Stimulated activated naive B cell treated with anti-CD40 and anti-IgM and Interleukin-4, amounts not matched to agents 10 μg/mL and 1 μg/mL and 100 μg/mL, for 72 hours (primary cell): Measurements from ENCODE around the gene SFSWAP.
"Not testable (repeated sequence)": the region's sequence is repeated elsewhere in the genome, so short reads cannot be mapped to it uniquely, and the experiment has no call there.

ENCODE experiments used
- ATAC-seq, 2 donors: fragments of 150-1000 bp; cut with Tn5 transposase; replicated peaks; 2 replicates each; pipeline ENCODE4 v1.10.0; 2021; ENCODE audit warnings: moderate library complexity in 1 of 2
- DNase-seq: peaks from one replicate; pipeline ENCODE4 v3.0.0; 2021
- H3K27ac Mint-ChIP-seq: one replicate; pipeline ENCODE4 v1.8.0; 2022; ENCODE audit warnings: mild to moderate bottlenecking, mixed read lengths
- H3K27me3 Mint-ChIP-seq, 2 donors: one replicate each; pipeline ENCODE4 v1.8.0; 2022; ENCODE audit warnings: mixed read lengths in 2 of 2
- H3K36me3 Mint-ChIP-seq, 2 donors: one replicate each; pipeline ENCODE4 v1.8.0; 2022; ENCODE audit warnings: mixed read lengths in 2 of 2, mild to moderate bottlenecking in 1 of 2
- H3K4me1 Mint-ChIP-seq, 2 donors: one replicate each; pipeline ENCODE4 v1.8.0; 2022; ENCODE audit warnings: mixed read lengths in 2 of 2, mild to moderate bottlenecking in 1 of 2
- H3K4me3 Mint-ChIP-seq, 2 donors: one replicate each; pipeline ENCODE4 v1.8.0; 2022; ENCODE audit warnings: mild to moderate bottlenecking in 2 of 2, mixed read lengths in 2 of 2, moderate library complexity in 1 of 2
- H3K9me3 Mint-ChIP-seq, 2 donors: one replicate each; pipeline ENCODE4 v1.8.0; 2022; ENCODE audit warnings: mixed read lengths in 2 of 2, mild to moderate bottlenecking in 1 of 2

SFSWAP gene

DNA sequence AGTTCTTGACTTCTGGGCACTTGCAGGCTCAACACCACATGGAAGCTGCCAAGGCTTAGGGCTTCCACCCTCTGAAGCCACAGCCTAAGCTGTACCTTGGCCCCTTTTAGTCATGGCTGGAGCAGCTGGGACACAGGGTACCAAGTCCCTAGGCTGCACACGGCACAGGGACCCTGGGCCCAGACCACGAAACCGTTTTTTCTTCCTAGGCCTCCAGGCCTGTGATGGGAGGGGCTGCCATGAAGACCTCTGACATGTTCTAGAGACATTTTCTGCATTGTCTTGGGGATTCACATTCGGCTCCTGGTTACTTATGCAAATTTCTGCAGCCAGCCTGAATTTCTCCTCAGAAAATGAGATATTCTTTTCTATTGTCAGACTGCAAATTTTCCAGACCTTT is 33.0 kb downstream of the SFSWAP start:
- H3K27ac Mint-ChIP-seq, DNase-seq, H3K27me3 Mint-ChIP-seq, H3K4me1 Mint-ChIP-seq, H3K4me3 Mint-ChIP-seq, ATAC-seq: not testable (repeated sequence)
- peaks cover 10 to 17% of the 10 kb centered on the region in 2 donors for H3K9me3 Mint-ChIP-seq
- H3K36me3 Mint-ChIP-seq = peaks cover 54 to 75% of the 10 kb centered on the region in 2 donors

DNA sequence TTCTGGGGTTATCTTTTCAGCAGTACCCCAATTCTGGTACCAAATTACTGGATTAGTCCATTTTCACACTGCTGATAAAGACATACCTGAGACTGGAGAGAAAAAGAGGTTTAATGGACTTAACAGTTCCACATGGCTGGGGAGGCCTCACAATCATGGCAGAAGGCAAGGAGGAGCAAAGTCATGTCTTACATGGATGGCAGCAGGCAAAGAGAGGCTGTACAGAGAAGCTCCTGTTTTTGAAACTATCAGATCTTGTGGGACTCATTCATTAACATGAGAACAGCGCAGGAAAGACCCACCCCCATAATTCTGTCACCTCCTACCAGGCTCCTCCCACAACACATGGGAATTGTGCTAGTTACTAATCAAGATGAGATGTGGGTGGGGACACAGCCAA is 33.8 kb downstream of the SFSWAP start:
- H3K4me1 Mint-ChIP-seq, DNase-seq, ATAC-seq, H3K27me3 Mint-ChIP-seq, H3K4me3 Mint-ChIP-seq: not testable (repeated sequence)
- Mint-ChIP-seq H3K9me3 (peaks cover 10 to 17% of the 10 kb centered on the region in 2 donors), H3K36me3 (peaks cover 57 to 77% of the 10 kb centered on the region in 2 donors), H3K27ac (peak overlapping the region; percentile 25)

DNA sequence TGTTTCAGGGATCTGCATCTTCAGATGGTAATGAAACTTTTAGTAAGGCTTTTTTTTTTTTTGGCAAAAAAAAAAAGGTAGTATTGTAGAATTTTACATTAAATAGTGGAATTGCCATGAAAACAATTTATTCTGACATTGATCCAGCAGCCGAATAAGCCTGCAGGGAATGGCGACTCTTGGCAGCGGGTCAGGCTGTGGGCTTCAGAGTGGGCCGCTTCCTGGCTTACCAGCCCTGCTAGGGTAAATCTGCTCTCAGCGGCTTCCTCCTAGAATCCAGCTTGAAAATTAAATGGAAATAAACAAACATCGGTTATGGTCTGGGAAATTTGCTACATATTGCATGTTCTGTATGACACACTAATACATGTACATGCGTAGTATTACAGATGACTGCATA is 34.8 kb downstream of the SFSWAP start:
- Mint-ChIP-seq H3K27ac (no peak overlapping the region), H3K4me3 (no peak overlapping the region), H3K27me3 (no peaks in the 10 kb centered on the region), H3K36me3 (peaks cover 53 to 74% of the 10 kb centered on the region in 2 donors), H3K4me1 (peaks cover 0 to 9% of the 10 kb centered on the region in 2 donors), H3K9me3 (peaks cover 10 to 17% of the 10 kb centered on the region in 2 donors)
- DNase-seq (no peak), ATAC-seq (no peak)

DNA sequence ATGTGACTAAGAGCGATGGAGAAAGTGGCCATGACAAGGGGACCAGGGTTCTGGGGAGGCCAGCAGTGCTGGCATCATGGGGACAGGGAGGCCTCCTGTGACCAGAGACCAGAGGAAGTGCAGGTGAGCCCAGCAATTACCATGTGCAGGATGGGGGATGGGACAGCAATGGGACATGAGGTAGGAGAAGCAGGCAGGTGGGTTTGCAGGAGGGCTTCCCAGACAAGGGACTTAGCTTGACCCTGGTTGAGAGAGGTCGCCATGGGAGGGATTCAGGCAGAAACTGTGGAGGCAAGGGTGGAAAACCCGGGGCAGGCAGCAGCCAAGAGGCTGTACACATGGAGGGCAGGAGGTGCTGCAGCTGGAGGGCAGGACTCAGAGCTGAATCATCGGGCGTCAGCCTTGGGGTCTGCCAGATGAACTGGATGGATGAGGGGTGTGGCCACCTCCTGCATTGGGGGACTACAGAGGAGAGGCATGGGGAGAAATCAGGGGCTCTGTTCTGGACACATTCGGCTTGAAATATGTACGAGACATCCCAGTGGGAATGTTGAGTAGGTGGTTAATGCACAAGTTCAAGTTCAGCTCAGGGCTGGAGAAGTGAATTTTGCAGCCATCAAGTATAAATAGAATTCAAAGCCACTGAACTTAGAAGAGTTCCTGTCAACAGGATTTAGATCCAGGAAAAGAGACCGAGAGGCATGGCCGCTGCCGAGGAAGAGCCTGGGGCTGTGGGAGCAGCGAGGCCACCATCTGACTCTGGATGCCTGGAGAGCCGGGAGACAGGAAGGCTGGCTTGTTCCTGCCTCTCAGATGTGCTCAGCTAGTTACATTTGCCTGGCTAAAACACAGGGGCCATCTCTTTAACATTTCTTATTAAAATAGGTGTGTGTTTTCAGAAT is 36.6 kb downstream of the SFSWAP start:
- Mint-ChIP-seq H3K27ac (peak overlapping the region; percentile 43), H3K27me3 (no peaks in the 10 kb centered on the region), H3K4me1 (peaks cover 0 to 8% of the 10 kb centered on the region in 2 donors), H3K9me3 (peaks cover 10 to 17% of the 10 kb centered on the region in 2 donors), H3K4me3 (no peak overlapping the region), H3K36me3 (peaks cover 50 to 73% of the 10 kb centered on the region in 2 donors)
- no peak for ATAC-seq
- DNase-seq = no peak

DNA sequence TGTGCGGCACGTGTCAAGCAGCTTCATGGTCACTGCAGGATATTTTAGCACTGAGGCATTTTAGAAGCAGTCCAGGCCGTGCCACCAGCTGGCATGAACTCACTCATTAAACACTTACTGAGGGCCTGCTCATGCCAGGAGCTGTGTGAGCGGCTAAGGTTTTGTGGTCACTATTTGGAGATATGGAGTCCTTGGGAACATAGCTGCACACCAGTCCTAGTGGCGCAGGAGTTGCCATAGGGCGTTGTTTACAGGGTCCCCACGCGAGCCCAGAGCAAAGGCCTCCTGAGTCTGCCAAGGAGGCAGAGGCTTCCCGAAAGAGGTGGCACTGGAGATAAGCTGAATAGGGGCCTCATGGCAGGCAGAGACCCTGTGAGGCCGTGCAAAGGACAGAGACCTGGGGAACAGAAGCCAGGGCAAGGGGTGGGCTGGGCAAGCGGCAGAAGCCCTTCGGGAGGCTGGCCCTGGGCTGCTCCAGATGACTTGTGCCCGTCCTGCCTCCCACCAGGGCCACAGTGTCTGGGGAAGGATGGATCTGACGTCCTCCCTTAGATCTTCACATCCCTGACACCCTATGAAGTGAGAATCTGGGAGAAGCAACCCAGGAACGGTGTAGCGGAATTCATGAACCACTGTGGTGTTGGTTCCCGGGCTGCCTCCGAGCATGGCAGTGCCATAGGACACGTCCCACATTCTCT is 38.9 kb downstream of the SFSWAP start:
- peaks cover 43 to 69% of the 10 kb centered on the region in 2 donors for H3K36me3 Mint-ChIP-seq
- DNase-seq (no peak), ATAC-seq (no peak)
- H3K27me3 Mint-ChIP-seq = no peaks in the 10 kb centered on the region
- peaks cover 0 to 3% of the 10 kb centered on the region in 2 donors for H3K9me3 Mint-ChIP-seq
- no peak overlapping the region for H3K27ac Mint-ChIP-seq
- H3K4me1 Mint-ChIP-seq = peaks cover 0 to 8% of the 10 kb centered on the region in 2 donors
- no peak overlapping the region for H3K4me3 Mint-ChIP-seq

DNA sequence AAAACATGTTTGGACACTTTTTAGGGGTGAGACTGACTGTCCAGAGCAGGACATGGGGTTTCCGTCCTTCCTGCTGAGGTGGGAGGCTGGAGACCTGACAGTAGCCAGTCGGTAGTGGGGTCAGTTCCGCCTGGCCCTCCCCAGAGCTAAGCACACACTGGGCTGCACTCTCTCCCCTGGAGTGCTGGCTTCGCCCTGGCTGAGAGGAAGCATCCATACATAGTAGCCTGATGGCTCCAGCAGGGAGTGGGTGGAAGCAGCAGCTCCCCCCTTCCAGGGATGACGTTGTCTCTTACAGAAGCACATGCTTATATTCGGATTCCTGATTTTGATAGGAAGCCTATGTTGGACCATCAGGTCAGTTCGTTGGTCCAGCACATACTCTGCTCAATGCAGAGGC is 40.4 kb downstream of the SFSWAP start:
- Mint-ChIP-seq H3K36me3 (peaks cover 47 to 69% of the 10 kb centered on the region in 2 donors), H3K4me3 (no peak overlapping the region), H3K27me3 (no peaks in the 10 kb centered on the region), H3K9me3 (no peaks in the 10 kb centered on the region), H3K27ac (no peak overlapping the region), H3K4me1 (peaks cover 6 to 13% of the 10 kb centered on the region in 2 donors)
- DNase-seq = no peak
- ATAC-seq = no peak

DNA sequence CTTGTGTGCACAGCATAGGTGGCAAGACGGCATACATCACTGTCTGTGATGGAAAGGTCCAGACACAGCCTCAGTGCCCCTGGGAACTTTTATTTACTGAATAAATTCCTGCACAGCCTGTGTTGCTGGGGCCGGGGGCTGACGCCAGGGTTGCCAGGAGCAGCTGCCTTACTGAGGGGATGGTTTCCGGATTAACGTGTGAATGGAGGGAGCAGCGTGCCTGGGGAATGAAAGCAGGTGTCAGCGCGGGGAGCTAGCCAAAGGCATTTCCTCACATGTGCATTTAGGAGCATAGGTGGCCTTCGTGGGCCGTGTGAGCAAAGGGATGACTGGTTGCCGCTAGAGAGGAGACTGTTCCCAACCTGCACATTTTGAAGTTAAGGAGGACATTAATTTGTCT is 41.6 kb downstream of the SFSWAP start:
- H3K4me3 Mint-ChIP-seq = no peak overlapping the region
- peaks cover 51 to 67% of the 10 kb centered on the region in 2 donors for H3K36me3 Mint-ChIP-seq
- DNase-seq (no peak), ATAC-seq (no peak)
- H3K27me3 Mint-ChIP-seq = no peaks in the 10 kb centered on the region
- H3K4me1 Mint-ChIP-seq = peaks cover 6 to 8% of the 10 kb centered on the region in 2 donors
- no peak overlapping the region for H3K27ac Mint-ChIP-seq
- H3K9me3 Mint-ChIP-seq = no peaks in the 10 kb centered on the region

DNA sequence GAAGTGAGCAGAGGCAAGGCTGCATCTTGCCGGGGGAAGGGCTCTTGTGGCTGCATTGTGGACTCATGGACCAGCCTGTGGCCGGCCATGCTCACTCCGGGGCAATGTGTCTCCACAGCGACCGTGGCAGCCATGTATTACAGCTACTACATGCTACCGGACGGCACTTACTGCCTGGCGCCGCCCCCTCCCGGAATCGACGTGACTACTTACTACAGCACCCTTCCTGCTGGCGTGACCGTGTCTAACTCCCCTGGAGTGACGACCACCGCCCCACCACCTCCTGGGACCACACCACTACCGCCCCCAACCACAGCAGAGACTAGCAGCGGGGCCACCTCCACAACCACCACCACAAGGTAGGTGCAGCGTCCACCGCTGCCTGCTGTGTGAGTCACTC is 42.1 kb downstream of the SFSWAP start:
- Mint-ChIP-seq H3K4me3 (no peak overlapping the region), H3K4me1 (peaks cover 6 to 7% of the 10 kb centered on the region in 2 donors), H3K27me3 (no peaks in the 10 kb centered on the region), H3K9me3 (no peaks in the 10 kb centered on the region), H3K27ac (peak overlapping the region; percentile 25), H3K36me3 (peaks cover 53 to 67% of the 10 kb centered on the region in 2 donors)
- no peak for ATAC-seq
- no peak for DNase-seq

DNA sequence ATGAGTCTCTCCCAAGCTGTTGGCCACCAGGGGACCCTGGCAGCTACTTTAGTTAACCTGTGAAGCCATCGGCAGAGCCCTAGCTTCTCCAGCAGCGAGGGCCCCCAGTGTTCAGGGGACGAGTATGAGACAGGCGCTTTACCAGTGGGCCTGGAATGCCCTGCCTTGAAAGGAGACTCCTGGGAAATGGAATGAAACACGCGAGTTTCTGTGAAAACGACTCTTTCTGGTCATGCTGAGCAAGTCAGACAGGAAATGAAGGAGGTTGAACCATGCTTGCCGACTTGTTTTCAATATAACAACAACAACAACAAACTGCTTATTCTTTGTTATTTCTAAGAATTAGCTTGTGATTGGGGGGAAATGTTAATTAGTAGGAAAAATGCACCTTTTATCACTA is 42.9 kb downstream of the SFSWAP start:
- Mint-ChIP-seq H3K4me1 (peaks cover 6 to 7% of the 10 kb centered on the region in 2 donors), H3K4me3 (no peak overlapping the region), H3K27ac (no peak overlapping the region), H3K36me3 (peaks cover 54 to 71% of the 10 kb centered on the region in 2 donors), H3K9me3 (no peaks in the 10 kb centered on the region), H3K27me3 (no peaks in the 10 kb centered on the region)
- no peak for DNase-seq
- no peak for ATAC-seq

DNA sequence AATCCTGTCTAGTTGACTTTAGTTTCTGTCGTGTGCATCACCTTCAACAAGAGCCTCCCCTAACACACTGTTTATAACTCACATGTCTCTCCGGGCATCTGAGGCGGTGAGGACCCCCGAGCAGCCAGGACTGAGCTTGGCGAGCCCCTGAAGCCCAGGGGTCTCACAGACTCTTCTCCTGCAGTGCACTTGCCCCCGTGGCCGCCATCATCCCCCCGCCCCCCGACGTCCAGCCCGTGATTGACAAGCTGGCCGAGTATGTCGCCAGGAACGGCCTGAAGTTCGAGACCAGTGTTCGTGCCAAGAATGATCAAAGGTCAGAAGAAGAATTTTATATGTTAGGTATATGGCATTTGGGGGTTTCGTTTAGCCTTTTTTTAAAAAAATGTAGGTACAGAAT is 43.3 kb downstream of the SFSWAP start:
- Mint-ChIP-seq H3K27ac (no peak overlapping the region), H3K36me3 (peaks cover 55 to 71% of the 10 kb centered on the region in 2 donors)

DNA sequence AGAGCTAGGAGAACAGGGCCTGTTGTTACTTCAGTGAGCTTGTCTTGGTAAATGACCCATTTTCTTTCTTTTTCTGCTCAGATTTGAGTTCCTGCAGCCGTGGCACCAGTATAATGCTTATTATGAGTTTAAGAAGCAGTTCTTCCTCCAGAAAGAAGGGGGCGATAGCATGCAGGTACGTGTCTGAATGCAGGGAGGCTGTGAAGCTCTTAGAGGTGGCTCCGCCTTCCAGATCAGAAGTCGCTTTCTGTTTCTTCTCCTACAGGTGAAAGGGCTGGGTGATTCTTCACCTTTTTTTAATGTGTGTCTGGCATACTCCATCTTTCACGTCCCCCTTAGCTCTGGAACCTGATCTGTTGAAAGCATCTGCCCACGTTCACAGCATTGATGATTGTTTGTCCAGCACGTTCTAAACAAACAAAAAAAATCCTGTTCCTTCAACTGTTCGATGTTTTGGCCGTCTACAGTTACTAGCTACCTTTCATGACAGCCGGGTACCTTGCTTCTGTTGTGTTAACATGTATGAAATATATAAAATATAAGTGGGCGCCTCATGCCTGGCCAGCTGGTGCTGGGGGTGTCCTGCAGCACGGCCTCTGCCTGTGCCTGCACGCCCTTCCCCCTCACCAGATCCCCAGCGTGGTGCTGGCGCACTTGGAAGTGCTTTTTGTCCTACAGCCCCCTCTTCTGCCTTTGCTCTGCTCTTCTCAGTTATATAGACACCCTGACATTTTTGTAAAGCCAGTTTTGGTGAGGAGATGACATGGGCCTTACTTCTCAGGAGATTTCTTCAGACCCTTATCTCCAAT is 44.6 kb downstream of the SFSWAP start:
- H3K36me3 Mint-ChIP-seq = peaks cover 54 to 61% of the 10 kb centered on the region in 2 donors

More for the DNA sequence above, 43.3 kb downstream of the SFSWAP start:
- no peaks in the 10 kb centered on the region for H3K27me3 Mint-ChIP-seq
- peaks cover 6 to 7% of the 10 kb centered on the region in 2 donors for H3K4me1 Mint-ChIP-seq
- no peak for DNase-seq
- no peak overlapping the region for H3K4me3 Mint-ChIP-seq
- H3K9me3 Mint-ChIP-seq = no peaks in the 10 kb centered on the region
- ATAC-seq = no peak

DNA sequence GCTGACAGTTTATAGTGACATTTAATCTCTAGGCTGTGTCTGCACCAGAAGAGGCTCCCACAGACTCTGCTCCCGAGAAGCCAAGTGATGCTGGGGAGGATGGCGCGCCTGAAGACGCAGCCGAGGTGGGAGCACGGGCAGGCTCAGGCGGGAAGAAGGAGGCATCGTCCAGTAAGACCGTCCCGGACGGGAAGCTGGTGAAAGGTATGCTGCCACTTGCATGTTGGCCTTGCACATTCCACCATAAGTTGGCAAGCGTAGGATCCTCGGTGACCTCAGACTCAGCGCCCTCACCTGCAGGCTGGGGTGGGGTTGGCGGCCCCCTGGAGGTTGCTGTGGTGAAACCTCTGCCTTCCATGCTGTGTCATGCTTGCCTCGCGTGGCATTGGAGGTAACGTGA is 45.6 kb downstream of the SFSWAP start:
- H3K9me3 Mint-ChIP-seq = no peaks in the 10 kb centered on the region
- no peak for DNase-seq
- peaks cover 60 to 63% of the 10 kb centered on the region in 2 donors for H3K36me3 Mint-ChIP-seq

More for the DNA sequence above, 44.6 kb downstream of the SFSWAP start:
- no peaks in the 10 kb centered on the region for H3K9me3 Mint-ChIP-seq
- no peak overlapping the region for H3K4me3 Mint-ChIP-seq
- ATAC-seq (peak; percentile 80 to 83), DNase-seq (peak; percentile 19)
- no peaks in the 10 kb centered on the region for H3K27me3 Mint-ChIP-seq
- H3K27ac Mint-ChIP-seq = no peak overlapping the region
- peaks cover 6 to 7% of the 10 kb centered on the region in 2 donors for H3K4me1 Mint-ChIP-seq

DNA sequence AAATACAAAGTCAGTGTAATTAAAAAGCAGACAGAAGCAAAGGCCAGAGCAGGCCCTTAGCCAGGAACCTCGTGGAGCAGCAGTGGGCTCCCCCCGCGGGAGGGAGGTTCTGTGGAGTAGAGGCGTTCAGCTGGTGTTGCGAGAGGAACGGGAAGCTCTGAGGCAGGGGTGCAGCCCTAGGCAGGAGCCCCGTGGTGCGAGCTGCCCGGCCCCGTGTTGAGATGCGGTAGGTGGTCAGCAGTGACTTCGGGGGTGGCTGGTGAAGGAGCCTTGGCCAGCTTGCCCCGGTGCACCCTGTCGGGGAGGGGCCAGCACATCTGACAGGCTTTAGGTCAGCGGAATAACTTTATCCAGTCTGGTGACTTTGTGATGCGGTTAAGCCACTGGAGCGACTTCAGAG is 46.2 kb downstream of the SFSWAP start:
- H3K4me1 Mint-ChIP-seq = peaks cover 6 to 7% of the 10 kb centered on the region in 2 donors
- H3K4me3 Mint-ChIP-seq = no peak overlapping the region
- no peak for DNase-seq
- peak overlapping the region; percentile 20 for H3K27ac Mint-ChIP-seq
- no peaks in the 10 kb centered on the region for H3K27me3 Mint-ChIP-seq
- H3K9me3 Mint-ChIP-seq = no peaks in the 10 kb centered on the region
- H3K36me3 Mint-ChIP-seq = peaks cover 60 to 61% of the 10 kb centered on the region in 2 donors
- no peak for ATAC-seq

More for the DNA sequence above, 45.6 kb downstream of the SFSWAP start:
- ATAC-seq = no peak
- Mint-ChIP-seq H3K27ac (no peak overlapping the region), H3K4me1 (peaks cover 6 to 7% of the 10 kb centered on the region in 2 donors), H3K4me3 (no peak overlapping the region), H3K27me3 (no peaks in the 10 kb centered on the region)
